Spleen (tissue), 7 donors: ENCODE results near the gene MAMLD1.

Source experiments
- CTCF ChIP-seq, 11 experiments: fragments of 200-600 bp in 7 of 11; fragments of 450-650 bp in 4 of 11; sonication (generic) in 4 of 11; IDR thresholded peaks in 8 of 11; conservative IDR thresholded peaks in 3 of 11; 1 replicate in 7 of 11; 2 replicates in 4 of 11; pipeline versions ENCODE4 v1.4.0 to v1.8.0; 2016 to 2021; ENCODE audit warnings: antibody characterized with exemption in 11 of 11, inconsistent platforms in 4 of 11, mild to moderate bottlenecking in 1 of 11
- POLR2A ChIP-seq, 3 donors: fragments of 450-650 bp; IDR thresholded peaks; one replicate each; pipeline ENCODE4 v1.5.1; 2017; ENCODE audit warnings: antibody characterized with exemption in 3 of 3, mild to moderate bottlenecking in 1 of 3
- donor health status: DM: no; HTN: no; CAD: no; lungs with moderate emphysema.
- donor health status: DM: no; HTN: no; CAD: no.
- donor health status: DM: no; HTN: no; CAD: no.

- TF ChIP-seq CTCF (IDR thresholded peaks at IDR 0.05 in 8 of 11, conservative IDR thresholded peaks at IDR 0.05 in 3 of 11) (no peak), POLR2A (IDR thresholded peaks at IDR 0.05) (no peak)
These were observed 115.7 kb downstream of the MAMLD1 start for GRCh38 chrX:150478496-150479492.
